Germinal center (tissue), 1 donor: ENCODE measurements around the gene SLC51A.
"Not testable (repeated sequence)": the region's sequence is repeated elsewhere in the genome, so short reads cannot be mapped to it uniquely, and the experiment has no call there.

Source experiments
- DNase-seq: peaks from one replicate; pipeline ENCODE4 v3.0.0; 2012; ENCODE audit warnings: mixed read lengths, low spot score

SLC51A gene

GRCh38 chr3:196240424-196240823 lies 24.1 kb downstream of the SLC51A start:
- DNase-seq: no peak

- DNase-seq: no peak
These were observed 25.4 kb downstream of the SLC51A start for GRCh38 chr3:196241704-196242103.

GRCh38 chr3:196244166-196244565 lies 27.8 kb downstream of the SLC51A start:
- not testable (repeated sequence) for DNase-seq

- no peak for DNase-seq
These were observed 30.4 kb downstream of the SLC51A start for GRCh38 chr3:196246612-196247308.

- DNase-seq: peak; percentile 18
These were observed 35.6 kb downstream of the SLC51A start for GRCh38 chr3:196251918-196252317.

GRCh38 chr3:196254376-196255283 lies 38.3 kb downstream of the SLC51A start:
- no peak for DNase-seq

GRCh38 chr3:196255776-196256175 lies 39.4 kb downstream of the SLC51A start:
- no peak for DNase-seq

- DNase-seq: no peak
These were observed 44.5 kb downstream of the SLC51A start for GRCh38 chr3:196260784-196261183.

GRCh38 chr3:196263819-196264218 lies 47.5 kb downstream of the SLC51A start:
- no peak for DNase-seq

GRCh38 chr3:196268284-196269163 lies 52.2 kb downstream of the SLC51A start:
- no peak for DNase-seq

GRCh38 chr3:196270499-196270898 lies 54.2 kb downstream of the SLC51A start:
- no peak for DNase-seq

GRCh38 chr3:196272826-196273225 lies 56.5 kb downstream of the SLC51A start:
- no peak for DNase-seq

GRCh38 chr3:196273655-196274054 lies 57.3 kb downstream of the SLC51A start:
- DNase-seq: no peak

GRCh38 chr3:196274585-196274984 lies 58.3 kb downstream of the SLC51A start:
- DNase-seq: peak; percentile 31

GRCh38 chr3:196275126-196275525 lies 58.8 kb downstream of the SLC51A start:
- DNase-seq: no peak

- no peak for DNase-seq
These were observed 64.5 kb downstream of the SLC51A start for GRCh38 chr3:196280689-196281440.

GRCh38 chr3:196281962-196282361 lies 65.6 kb downstream of the SLC51A start:
- DNase-seq: no peak
